Kasumi-1 (cell line): ENCODE results near the gene CECR2.
"Not testable (repeated sequence)": the region's sequence is repeated elsewhere in the genome, so short reads cannot be mapped to it uniquely, and the experiment has no call there.

Experiments used
- DNase-seq, 2 experiments: peaks; one replicate each; lab custom pipeline; 2025; lab: John Stamatoyannopoulos, UW

The CECR2 gene

DNA sequence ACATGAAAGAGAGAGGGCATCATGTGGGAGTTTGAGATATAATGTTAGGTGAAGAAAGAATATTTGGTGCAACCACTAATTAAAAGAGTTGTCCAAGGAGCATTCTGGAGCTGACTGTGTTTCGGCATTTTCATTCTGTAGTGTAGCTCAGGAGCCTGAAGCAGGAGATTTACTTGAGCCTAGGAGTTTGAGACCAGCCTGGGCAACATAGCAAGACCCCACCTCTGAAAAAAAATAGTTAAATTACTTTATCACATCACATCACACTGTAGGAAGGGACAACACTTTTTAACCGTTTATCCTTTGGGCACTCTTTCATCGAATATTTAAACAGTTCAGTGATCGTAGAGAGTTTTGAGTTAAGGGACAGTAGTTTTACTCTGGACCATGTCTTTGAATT lies 143.7 kb downstream of the CECR2 start:
- no peak for DNase-seq

DNA sequence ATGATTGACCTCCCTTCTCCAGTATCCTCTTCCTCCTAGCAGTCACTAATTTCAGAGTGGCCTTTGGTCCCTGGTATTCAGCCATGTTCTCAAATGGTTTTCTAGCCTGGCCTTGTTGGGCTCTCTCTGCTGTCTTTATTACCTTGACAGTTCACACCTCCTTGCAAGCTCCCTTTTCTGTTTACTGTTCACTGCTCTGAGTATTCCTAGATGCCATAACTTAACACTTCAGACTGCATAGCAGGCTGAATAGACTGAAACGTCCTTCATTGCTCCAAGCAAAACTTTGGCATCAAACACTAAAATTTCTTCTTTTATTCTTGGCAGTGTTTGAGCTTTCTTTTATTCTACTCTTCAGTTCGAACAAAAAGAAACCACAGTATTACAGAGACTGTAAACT lies 144.4 kb downstream of the CECR2 start:
- DNase-seq: no peak

DNA sequence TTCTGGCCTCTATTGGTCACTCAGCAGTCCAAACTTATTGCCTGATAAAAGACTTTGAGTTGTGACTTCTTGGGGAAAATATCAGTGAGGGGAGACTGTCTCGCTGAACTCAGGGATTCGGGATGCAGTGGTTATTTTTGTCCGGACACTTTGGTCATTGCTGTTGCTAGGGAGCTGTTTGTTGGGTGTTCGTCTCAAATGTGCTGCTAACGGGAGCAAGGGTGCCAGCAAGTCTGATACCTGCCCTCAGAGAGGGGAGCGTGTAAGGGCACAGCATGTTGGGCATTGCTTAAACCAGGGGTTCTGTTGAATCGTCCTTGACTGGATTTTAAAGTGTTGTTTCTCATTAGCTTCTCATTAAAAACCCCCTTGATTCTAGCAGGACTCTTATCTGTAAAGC lies 144.8 kb downstream of the CECR2 start:
- no peak for DNase-seq

DNA sequence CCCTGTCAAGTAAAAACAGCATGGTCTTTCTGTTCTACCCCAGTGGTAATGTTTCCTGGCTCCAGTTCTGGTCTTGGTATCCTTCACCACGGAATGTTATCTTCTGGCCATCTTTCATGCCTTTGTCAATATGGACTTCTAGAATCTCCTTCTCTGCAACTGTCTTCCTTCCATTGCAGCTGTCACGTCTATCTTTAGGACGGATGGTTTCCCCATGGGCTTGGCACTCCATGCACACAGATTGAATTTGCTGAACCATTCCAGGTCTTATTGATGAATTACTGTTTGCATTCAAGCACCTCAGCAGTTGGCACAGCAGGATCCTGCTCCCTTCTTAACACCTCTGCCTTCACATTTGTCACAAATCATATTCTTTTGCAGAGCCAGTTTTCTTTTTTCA lies 149.1 kb downstream of the CECR2 start:
- DNase-seq: no peak

DNA sequence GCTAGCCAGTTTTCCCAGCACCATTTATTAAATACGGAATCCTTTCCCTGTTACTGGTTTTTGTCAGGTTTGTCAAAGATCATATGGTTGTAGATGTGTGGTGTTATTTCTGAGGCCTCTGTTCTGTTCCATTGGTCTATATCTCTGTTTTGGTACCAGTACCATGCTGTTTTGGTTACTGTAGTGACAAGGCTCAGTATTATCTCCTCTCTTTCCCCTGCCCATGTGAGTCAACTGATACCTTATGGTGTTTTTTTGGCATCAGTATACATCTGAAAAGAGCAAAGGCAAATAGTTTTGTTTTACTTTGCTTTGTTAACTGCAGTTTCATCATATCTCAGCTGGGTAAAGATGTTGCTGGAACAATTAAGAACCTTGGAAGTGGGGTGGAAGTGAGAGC lies 152.7 kb downstream of the CECR2 start:
- DNase-seq: not testable (repeated sequence)

DNA sequence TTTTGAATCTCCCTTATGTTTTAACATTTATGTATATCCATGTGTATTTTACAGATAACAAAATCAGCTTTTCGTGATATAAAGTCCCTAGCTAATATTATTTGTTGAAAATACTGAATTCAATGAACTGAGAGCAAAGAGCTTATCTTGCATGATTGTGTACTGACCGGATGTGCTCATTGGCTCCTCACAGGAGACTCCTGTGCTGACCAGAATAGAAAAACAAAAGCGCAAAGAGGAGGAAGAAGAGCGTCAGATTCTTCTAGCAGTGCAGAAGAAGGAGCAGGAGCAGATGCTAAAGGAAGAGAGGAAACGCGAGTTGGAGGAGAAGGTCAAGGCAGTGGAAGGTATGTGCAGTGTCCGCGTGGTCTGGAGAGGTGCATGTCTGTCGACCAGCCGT lies 154.7 kb downstream of the CECR2 start:
- DNase-seq: no peak

DNA sequence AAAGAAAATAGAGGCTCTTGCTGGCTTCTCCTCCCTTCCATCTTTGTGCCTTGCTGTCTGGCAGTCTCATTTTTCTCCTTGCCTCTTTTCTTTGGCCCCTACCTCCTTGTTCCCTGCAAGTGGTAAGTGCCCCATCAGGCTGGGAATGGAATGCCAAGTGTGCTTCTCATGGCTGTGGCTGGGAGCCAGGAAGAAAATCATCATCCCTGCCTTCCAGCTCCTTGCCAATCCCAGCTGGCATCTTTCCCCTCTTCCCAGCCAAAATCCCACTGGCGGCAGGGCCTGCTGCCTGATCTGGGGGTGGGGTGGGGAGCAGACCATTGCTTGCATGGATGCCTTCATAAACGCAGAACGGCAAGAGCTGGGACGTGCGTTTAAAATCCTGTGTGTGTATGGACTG lies 167.0 kb downstream of the CECR2 start:
- no peak for DNase-seq

DNA sequence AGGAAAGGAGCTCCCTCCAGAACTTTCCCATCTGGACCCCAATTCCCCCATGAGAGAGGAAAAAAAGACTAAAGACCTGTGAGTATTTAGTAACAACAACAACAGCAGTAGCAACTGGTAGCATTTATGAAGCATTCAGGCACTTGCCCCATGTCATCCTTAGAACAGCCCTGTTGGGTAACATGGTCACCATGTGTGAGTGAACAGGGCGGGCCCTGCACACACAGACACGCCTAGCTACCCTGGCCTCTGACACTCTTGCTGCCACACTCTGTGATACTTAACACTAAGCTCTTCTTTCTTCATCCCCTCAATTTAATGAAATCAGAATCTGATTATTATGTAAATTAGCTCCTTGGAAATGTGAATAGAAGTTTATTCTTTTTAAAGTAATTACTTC lies 167.9 kb downstream of the CECR2 start:
- DNase-seq: no peak

DNA sequence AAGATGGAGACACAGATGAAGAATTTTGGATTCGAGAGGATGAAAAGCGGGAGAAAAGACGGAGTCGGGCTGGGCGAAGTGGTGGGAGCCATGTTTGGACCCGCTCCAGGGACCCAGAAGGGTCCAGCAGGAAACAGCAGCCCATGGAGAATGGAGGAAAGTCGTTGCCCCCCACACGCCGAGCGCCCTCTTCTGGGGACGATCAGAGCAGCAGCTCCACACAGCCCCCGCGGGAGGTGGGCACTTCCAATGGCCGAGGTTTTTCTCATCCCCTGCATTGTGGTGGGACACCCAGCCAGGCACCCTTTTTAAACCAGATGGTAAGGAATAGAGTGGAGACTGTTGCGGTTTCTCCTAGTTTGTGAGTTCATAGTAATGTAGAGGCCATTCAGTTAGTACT lies 171.2 kb downstream of the CECR2 start:
- no peak for DNase-seq

DNA sequence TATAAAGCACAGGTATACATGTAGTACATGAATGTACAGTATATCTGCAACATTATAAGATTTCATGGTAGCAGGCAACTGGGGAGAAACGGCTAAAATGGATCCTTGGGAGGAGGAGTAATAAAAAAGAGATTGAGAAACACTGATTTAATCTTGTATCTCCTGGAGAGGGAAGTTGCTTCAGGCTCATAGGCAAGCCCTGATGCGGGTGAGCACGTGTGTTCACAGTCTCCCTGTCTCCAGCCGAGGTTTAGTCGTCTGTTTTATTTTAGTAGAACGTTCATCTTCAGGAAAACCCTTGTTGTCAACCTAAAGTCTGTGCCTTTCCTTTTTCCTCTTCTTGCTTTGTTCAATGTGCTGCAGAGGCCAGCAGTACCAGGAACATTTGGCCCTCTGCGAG lies 172.2 kb downstream of the CECR2 start:
- no peak for DNase-seq

DNA sequence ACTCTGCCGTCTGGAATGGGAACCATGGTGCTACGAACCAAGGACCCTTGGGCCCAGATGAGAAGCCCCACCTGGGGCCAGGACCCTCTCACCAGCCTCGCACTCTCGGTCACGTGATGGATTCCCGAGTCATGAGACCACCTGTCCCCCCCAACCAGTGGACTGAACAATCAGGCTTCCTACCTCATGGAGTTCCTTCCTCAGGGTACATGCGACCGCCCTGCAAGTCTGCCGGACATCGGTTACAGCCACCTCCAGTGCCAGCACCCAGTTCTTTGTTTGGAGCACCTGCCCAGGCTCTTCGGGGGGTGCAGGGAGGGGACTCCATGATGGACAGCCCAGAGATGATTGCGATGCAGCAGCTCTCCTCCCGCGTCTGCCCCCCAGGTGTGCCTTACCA lies 173.2 kb downstream of the CECR2 start:
- no peak for DNase-seq

DNA sequence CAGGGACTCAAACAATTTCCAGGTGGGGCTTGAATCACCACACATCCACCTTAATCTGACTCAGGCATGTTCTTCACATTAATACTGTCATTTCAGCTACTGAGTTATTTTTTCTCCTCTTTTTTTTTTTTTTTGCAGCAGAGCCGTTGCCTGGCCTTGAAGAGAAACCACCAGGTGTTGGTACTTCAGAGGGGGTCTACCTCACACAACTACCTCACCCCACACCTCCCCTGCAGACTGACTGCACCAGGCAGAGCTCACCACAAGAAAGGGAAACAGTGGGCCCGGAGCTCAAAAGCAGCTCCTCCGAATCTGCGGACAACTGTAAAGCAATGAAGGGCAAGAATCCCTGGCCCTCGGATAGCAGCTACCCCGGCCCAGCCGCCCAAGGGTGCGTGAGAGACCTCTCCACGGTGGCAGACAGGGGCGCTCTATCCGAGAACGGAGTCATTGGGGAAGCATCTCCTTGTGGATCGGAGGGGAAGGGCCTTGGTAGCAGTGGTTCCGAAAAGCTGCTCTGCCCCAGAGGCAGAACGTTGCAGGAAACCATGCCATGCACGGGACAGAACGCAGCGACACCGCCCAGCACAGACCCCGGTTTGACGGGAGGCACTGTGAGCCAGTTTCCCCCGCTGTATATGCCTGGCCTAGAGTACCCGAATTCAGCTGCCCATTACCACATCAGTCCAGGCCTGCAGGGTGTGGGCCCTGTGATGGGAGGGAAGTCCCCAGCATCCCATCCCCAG lies 178.9 kb downstream of the CECR2 start:
- DNase-seq: no peak

DNA sequence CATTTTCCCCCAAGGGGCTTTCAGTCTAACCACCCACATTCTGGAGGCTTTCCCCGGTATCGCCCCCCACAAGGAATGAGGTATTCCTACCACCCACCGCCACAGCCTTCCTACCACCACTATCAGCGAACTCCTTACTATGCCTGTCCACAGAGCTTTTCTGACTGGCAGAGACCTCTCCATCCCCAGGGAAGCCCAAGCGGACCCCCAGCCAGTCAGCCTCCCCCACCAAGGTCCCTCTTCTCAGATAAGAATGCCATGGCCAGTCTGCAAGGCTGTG lies 179.4 kb downstream of the CECR2 start:
- DNase-seq: no peak

DNA sequence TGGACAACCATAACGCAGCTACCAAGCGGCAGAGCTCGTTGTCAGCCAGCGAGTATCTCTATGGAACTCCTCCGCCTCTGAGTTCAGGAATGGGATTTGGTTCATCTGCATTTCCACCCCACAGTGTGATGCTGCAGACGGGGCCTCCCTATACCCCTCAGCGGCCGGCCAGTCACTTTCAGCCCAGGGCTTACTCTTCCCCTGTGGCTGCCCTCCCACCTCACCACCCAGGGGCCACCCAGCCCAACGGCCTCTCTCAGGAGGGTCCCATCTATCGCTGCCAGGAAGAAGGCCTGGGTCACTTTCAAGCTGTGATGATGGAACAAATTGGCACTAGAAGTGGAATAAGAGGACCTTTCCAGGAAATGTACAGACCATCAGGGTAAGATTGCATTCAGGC lies 179.9 kb downstream of the CECR2 start:
- DNase-seq: no peak

DNA sequence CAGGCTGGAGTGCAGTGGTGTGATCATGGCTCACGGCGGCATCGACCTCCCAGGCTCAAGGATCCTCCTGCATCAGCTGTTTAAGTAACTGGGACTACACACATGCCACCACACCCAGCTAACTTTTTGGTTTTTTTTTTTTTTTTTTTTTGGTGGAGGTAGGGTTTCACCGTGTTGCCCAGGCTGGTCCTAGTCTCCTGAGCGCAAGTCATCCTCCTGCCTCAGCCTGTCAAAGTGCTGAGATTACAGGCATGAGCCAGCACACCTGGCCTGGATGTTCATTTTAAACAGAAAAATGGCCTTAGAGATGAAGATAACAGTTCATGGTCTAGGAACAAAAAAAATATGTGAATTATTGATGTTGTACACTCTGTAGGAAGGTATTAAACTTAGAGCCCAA lies 180.4 kb downstream of the CECR2 start:
- no peak for DNase-seq

DNA sequence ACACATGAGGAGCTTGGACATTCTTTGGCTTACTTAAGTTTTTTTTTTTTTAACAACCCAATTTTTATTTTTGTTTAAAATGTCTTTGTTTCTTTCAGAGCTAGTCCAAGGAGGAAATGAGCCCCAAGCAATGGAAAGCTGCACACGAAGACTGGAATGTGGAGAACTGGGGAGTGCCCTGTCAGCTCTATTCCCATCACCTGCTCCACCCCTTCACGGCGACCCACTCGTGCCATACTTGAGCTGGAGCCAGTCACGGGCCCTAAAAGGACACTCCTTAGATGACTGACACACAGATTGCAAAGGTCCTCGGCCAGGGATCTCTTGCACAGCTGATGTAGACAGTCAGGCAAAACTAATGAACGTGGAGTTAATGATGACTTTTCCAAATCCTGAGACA lies 183.5 kb downstream of the CECR2 start:
- no peak for DNase-seq

DNA sequence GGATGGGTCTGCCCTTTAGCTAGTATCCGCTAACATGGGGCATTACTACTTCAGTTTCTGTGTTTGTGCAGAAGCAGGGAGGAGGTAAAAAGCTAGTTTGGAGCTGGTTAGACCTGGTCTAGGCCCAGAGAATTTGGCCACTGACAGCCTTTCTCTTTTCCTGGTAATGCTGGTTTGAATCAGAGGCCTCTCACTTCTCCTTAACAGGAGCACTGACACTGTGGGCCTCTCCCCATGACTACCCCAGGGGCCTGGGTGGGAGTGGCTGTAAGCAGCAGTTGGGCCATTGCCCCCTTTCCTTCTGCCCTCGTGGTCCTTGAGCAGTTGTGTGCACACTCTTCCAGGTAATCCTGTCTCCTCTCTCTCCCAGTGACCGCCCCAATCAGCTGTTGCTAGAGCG lies 185.6 kb downstream of the CECR2 start:
- no peak for DNase-seq

DNA sequence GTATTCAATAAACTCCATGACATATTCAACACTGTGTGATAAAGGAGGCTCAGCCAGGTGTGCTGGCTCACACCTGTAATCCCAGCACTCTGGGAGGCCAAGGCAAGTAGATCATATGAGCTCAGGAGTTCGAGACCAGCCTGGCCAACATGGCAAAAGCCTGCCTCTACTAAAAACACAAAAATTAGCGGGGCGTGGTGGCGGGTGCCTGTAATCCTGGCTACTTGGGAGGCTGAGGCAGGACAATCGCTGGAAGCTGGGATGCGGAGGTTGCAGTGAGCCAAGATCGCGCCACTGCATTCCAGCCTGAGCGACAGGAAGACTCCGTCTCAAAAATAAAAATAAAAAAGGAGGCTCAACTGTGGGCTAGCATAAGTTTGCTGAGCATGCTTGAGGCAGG lies 189.9 kb downstream of the CECR2 start:
- no peak for DNase-seq

DNA sequence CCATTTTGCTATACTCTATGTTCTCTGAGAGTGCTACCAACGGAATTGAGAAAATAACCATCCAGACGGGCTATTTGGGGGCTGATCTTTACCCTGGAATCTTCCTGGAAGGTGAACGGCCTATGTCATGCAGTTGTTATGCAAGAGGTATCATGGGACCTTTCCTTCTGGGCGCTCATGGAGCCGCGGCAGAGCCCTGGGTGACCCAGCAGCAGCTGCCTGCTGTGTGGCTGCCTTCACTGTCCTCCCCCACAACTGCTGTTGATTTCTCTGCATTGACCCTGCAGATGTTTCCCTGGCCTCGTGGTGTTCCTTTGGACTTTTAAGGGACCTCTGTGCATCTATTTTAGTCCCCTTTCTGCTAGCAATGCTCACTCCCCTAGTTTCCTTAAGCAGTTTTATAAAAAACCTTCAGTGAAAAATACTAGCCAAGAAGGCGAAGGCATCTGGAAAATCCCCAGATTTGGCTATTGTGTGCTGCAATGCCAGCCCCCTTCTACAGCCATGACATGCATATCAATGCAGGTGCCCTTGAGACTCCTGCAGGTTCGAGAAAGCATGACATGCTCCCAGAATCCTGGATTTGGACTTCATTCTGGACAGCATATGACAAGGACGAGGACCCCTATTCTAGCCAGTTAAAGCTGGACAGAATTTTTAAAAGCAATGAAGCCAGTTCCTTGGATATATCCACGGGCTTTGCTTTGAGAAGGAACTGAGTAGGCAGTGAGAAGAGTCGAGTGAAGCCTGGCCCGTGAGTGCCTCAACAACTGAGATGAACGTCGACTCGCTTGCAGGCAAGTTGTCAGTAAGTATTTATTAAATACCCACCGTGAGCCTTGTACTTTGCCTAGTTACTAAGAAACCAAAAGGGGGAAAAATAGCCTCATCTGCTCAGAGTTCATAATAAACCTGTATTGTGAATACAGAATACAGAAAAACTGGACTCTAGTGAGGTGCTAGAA lies 193.9 kb downstream of the CECR2 start, which contains the start of gene SLC25A18:
TSS of gene SLC25A18 (plus strand) at position 593 of the 965 bp plus-strand sequence. CDS start 16,447 bp downstream, outside the sequence.
- DNase-seq: peak in 1 of 2 experiments; percentile 11

DNA sequence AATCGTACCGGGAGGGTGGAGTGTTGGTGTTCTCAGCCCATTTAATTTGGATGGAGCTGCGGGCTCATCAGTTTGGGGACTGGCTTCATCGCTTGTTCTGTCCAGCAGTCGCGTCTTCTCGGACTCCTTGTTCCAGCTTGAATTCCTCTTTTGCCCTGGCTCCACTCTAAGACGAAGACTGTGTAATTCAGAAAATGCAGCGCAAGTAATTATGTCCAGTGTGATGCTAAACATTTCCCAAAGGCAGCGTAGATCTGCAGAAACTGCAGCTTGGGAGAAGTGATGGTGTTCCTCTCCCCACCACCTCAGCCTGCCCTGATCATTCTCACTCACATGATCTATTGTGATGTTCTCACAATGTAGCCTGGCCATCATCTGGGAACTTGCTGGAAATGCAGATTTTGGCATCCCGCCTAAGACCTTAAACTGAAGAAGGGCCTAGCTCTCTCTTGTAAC lies 194.7 kb downstream of the CECR2 start:
- no peak for DNase-seq

DNA sequence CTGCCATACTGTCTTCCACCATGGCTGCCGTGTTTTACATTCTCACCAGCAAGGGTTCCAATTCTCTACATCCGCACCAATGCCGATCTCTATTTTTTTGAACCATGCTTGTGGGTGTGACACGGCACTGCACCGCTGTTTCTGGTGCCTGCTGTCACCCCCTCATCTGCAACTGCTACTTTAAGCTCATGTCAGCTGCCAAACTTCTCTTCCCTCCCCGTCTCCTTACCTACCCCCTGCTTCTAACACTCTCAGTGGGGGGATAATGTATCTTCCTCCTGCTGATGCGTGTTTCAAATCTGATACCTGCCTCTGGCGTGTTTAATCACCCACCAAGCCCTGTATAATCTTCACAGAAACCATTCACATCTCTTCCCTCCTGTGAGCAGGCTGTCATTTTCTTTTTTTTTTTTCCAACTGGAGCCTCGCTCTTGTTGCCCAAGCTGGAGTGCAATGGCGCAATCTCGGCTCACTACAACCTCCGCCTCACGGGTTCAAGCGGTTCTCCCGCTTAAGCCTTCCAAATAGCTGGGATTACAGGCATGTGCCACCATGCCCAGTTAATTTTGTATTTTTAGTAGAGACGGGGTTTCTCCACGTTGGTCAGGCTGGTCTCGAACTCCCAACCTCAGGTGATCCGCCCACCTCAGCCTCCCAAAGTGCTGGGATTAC lies 196.9 kb downstream of the CECR2 start:
- DNase-seq: not testable (repeated sequence)

DNA sequence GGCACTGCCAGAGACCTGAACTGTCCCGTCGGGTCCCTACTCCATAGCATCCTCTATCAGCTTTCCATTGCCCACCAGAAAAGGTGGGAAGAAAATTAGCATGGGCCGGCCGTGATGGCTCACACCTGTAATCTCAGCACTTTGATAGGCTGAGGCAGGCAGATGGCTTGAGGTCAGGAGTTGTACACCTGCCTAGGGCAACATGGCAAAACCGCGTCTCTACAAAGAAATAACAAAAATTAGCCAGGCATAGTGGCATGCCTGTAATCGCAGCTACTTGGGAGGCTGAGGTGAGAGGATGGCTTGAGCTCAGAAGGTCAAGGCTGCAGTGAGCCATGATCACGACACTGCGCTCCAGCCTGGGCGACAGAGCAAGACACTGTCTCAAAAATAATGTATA lies 197.5 kb downstream of the CECR2 start:
- no peak for DNase-seq
